NB4 (cell line): ENCODE results near the gene GSX2.

ENCODE experiments used
- POLR2A ChIP-seq: IDR thresholded peaks from 2 replicates; pipeline ENCODE4 v1.6.1; 2011; ENCODE audit warnings: mild to moderate bottlenecking; ENCODE audit not compliant: insufficient read length; ENCODE audit errors: extremely low read depth
- TF ChIP-seq, protein P1 (sequence below): IDR thresholded peaks from one replicate; pipeline ENCODE4 v1.5.1; 2012; ENCODE audit warnings: low read depth, low read length

DNA sequence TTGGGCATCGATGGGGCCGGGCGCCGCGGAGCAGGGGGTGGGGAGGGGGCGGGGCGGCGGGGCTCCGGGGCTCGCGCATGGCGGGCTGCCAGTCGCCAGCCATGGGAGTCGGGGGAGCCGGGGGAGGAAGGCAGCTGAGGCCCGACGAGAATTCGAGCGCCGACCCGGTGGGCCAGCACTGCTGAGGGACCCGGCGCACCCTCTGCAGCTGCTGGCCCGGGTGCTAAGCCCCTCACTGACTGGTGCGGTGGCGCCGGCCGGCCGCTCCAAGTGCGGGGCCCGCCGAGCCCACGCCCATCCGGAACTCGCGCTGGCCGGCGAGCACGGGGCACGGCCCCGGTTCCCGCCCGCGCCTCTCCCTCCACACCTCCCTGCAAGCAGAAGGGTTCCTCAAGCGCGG is 49.4 kb downstream of the GSX2 start:
- TF ChIP-seq, protein P1, sequence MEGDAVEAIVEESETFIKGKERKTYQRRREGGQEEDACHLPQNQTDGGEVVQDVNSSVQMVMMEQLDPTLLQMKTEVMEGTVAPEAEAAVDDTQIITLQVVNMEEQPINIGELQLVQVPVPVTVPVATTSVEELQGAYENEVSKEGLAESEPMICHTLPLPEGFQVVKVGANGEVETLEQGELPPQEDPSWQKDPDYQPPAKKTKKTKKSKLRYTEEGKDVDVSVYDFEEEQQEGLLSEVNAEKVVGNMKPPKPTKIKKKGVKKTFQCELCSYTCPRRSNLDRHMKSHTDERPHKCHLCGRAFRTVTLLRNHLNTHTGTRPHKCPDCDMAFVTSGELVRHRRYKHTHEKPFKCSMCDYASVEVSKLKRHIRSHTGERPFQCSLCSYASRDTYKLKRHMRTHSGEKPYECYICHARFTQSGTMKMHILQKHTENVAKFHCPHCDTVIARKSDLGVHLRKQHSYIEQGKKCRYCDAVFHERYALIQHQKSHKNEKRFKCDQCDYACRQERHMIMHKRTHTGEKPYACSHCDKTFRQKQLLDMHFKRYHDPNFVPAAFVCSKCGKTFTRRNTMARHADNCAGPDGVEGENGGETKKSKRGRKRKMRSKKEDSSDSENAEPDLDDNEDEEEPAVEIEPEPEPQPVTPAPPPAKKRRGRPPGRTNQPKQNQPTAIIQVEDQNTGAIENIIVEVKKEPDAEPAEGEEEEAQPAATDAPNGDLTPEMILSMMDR, result no peak
- no peak for TF ChIP-seq POLR2A
